Suprapubic skin (tissue), 4 donors: Measurements from ENCODE around the gene GSTA2. TPM values are rescaled to one million over a fixed set of nuclear protein-coding genes. Genes with fewer than 3 reads are reported as not detected.
"Not testable (repeated sequence)": the region's sequence is repeated elsewhere in the genome, so short reads cannot be mapped to it uniquely, and the experiment has no call there.

ENCODE experiments used
- DNase-seq, 2 donors: peaks; one replicate each; pipeline ENCODE4 v3.0.0-alpha.2; 2019; ENCODE audit warnings: low spot score in 2 of 2
- H3K27ac ChIP-seq: fragments of 200-600 bp; sonication (generic); one replicate; pipeline ENCODE4 v1.5.1; 2019
- H3K27me3 ChIP-seq: fragments of 200-600 bp; sonication (generic); one replicate; pipeline ENCODE4 v1.5.1; 2019
- H3K36me3 ChIP-seq: fragments of 200-600 bp; sonication (generic); one replicate; pipeline ENCODE4 v1.5.1; 2019
- H3K4me1 ChIP-seq: fragments of 200-600 bp; sonication (generic); one replicate; pipeline ENCODE4 v1.5.1; 2019
- H3K4me3 ChIP-seq: fragments of 200-600 bp; sonication (generic); one replicate; pipeline ENCODE4 v1.5.1; 2019; ENCODE audit warnings: mild to moderate bottlenecking
- H3K9me3 ChIP-seq: fragments of 200-600 bp; sonication (generic); one replicate; pipeline ENCODE4 v1.5.1; 2019
- EP300 ChIP-seq: sonication (generic); formaldehyde crosslinking; IDR thresholded peaks from one replicate; pipeline ENCODE4 v1.6.1; 2017; ENCODE audit warnings: antibody characterized with exemption
- POLR2A ChIP-seq, 2 donors: fragments of 450-650 bp; IDR thresholded peaks; one replicate each; pipeline ENCODE4 v1.6.1; 2017; ENCODE audit warnings: antibody characterized with exemption in 2 of 2, mild to moderate bottlenecking in 2 of 2, moderate library complexity in 2 of 2
- POLR2AphosphoS5 ChIP-seq, 3 donors: sonication (generic); formaldehyde crosslinking; IDR thresholded peaks; one replicate each; pipeline ENCODE4 v1.6.1; 2017; ENCODE audit warnings: antibody characterized with exemption in 3 of 3
- WGBS: methylation state at CpG from one replicate; pipeline ENCODE4 v1.1.5; 2018; 5-methylcytosine and 5-hydroxymethylcytosine counted together
- total RNA-seq, 4 donors: library from RNA; depleted of rRNA; stranded (reverse); fragments of >200 nt; gene quantifications; one replicate each; pipeline ENCODE4 v1.1.0, GENCODE V29; 2016
- TF ChIP-seq, protein P1 (sequence below), 2 donors: fragments of 200-600 bp in 1 of 2; fragments of 450-650 bp in 1 of 2; sonication (generic) in 1 of 2; IDR thresholded peaks; one replicate each; pipeline ENCODE4 v1.5.1; 2016 to 2019; ENCODE audit warnings: antibody characterized with exemption in 2 of 2, mild to moderate bottlenecking in 1 of 2, moderate library complexity in 1 of 2

GSTA2 gene
- total RNA-seq, 4 donors from 2014 or later, result not detected

DNA sequence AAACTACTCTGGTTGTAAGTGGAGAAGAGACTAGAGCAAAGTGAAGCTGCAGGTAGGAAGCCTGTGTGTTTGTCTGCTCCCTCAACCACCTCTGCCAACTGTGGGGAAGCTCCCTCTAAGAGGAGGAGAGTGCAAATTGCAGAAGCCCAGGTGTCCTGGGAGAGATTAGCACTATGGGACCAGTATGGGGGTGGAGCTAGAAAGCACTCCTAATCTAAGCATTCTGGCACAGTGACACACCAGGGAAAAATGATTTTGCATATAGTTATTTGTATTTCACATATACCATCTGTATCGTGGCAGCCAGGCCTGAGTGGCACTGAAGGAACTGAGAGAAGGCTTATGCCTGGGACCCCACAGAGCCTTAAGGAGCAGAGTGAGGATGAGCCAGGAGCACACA lies 27.6 kb upstream of the GSTA2 start:
- H3K9me3 ChIP-seq, result no peaks in the 10 kb centered on the region
- no peaks in the 10 kb centered on the region for H3K27me3 ChIP-seq
- no peaks in the 10 kb centered on the region for H3K4me1 ChIP-seq
- no peak overlapping the region for H3K27ac ChIP-seq
- no peak overlapping the region for H3K4me3 ChIP-seq
- 0% methylated on average over 1 of the region's 1 CpG for WGBS
- TF ChIP-seq POLR2AphosphoS5 (IDR thresholded peaks at IDR 0.05) (no peak), EP300 (no peak), POLR2A (IDR thresholded peaks at IDR 0.05) (no peak)
- TF ChIP-seq, protein P1, sequence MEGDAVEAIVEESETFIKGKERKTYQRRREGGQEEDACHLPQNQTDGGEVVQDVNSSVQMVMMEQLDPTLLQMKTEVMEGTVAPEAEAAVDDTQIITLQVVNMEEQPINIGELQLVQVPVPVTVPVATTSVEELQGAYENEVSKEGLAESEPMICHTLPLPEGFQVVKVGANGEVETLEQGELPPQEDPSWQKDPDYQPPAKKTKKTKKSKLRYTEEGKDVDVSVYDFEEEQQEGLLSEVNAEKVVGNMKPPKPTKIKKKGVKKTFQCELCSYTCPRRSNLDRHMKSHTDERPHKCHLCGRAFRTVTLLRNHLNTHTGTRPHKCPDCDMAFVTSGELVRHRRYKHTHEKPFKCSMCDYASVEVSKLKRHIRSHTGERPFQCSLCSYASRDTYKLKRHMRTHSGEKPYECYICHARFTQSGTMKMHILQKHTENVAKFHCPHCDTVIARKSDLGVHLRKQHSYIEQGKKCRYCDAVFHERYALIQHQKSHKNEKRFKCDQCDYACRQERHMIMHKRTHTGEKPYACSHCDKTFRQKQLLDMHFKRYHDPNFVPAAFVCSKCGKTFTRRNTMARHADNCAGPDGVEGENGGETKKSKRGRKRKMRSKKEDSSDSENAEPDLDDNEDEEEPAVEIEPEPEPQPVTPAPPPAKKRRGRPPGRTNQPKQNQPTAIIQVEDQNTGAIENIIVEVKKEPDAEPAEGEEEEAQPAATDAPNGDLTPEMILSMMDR (IDR thresholded peaks at IDR 0.05), result no peak
- H3K36me3 ChIP-seq, result no peaks in the 10 kb centered on the region
- no peak for DNase-seq

DNA sequence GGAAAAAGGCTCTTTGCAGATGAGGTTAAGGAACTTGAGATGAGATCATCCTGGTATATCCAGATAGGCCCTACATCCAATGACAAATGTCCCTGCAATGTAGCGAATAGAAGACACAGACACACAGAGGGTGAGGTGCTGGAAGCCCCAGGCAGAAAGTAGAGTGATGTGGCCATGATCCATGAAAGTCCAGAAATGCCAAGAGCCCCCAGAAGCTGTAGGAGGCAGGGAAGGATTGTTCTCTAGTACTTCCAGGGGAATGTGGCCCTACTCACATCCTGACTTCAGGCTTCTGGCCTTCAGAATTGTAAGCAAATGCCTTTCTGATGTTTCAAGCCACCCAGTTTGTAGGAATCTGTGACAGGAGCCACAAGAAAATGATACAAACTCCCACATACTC lies 26.4 kb upstream of the GSTA2 start:
- not testable (repeated sequence) for H3K4me3 ChIP-seq, H3K4me1 ChIP-seq, H3K27ac ChIP-seq, H3K9me3 ChIP-seq, H3K36me3 ChIP-seq, H3K27me3 ChIP-seq, DNase-seq
- 100% methylated on average over 1 of the region's 1 CpG for WGBS

DNA sequence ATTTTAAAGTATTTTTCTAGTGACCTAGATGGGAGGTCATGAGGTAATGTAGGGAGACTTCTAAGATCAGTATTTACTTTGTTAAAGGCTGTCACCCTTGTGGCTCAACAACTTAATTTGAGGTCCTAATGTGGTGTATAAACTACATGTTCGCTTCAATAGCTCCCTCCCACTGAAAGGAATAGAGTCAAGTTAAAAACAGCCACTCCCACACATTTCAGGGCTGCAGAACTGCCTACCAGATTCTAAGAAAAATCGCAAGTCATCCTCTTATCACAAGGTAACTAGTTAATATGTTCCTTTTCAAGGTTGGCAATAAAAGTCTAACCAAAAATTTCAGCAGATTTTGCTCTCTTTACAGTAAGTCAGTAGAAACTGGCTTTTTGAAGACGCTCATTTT lies 25.2 kb upstream of the GSTA2 start:
- no peaks in the 10 kb centered on the region for H3K4me1 ChIP-seq
- no peak overlapping the region for H3K4me3 ChIP-seq
- no peaks in the 10 kb centered on the region for H3K9me3 ChIP-seq
- no peak for DNase-seq
- WGBS, result 58% methylated on average over 3 of the region's 3 CpGs
- H3K27me3 ChIP-seq, result no peaks in the 10 kb centered on the region
- TF ChIP-seq, protein P1 (IDR thresholded peaks at IDR 0.05), result no peak
- TF ChIP-seq POLR2A (IDR thresholded peaks at IDR 0.05) (no peak), POLR2AphosphoS5 (IDR thresholded peaks at IDR 0.05) (no peak), EP300 (no peak)
- H3K36me3 ChIP-seq, result no peaks in the 10 kb centered on the region
- H3K27ac ChIP-seq, result no peak overlapping the region

DNA sequence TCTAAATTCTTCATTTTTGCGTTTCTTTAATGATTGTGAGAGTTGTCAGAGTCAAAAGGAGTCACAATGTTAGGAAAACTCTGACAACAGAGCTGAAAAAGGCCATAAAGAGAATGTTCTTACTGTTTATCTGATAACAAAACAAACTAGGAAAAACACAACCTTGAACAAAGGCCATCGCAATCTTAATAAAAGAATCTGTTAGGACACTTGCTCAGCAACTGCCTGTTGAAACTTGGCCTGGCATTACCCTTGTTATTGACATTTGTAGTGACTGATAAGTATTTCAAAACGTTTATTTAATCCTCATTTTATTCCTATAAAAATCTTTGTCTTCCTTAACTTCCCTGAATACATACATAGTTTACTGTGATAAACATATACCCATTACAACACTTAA lies 24.6 kb upstream of the GSTA2 start:
- 54% methylated on average over 3 of the region's 3 CpGs for WGBS

DNA sequence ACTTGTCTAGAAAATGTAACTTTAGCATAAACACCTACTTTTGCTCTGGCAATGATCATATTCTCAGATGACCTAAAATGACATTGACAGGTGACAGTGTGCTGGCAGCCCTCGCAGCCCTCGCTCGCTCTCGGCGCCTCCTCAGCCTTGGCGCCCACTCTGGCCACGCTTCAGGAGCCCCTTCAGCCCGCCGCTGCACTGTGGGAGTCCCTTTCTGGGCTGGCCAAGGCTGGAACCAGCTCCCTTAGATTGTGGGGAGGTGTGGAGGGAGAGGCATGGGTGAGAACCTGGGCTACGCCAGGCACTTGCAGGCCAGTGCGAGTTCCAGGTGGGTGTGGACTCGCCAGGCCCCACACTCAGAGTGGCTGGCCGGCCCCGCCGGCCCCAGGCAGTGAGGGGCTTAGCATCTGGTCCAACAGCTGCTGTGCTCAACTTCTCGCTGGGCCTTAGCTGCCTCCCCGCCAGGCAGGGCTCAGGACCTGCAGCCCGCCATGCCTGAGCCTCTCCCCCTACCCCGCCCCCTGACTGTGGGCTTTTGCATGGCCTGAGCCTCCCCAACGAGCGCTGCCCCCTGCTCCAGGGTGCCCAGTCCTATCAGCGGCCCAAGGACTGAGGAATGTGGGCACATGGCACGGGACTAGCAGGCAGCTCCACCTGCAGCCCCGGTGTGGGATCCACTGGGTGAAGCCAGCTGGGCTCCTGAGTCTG lies 23.1 kb upstream of the GSTA2 start:
- no peaks in the 10 kb centered on the region for H3K36me3 ChIP-seq
- no peak for DNase-seq
- no peaks in the 10 kb centered on the region for H3K27me3 ChIP-seq
- no peaks in the 10 kb centered on the region for H3K9me3 ChIP-seq
- WGBS, result 98% methylated on average over 16 of the region's 24 CpGs
- H3K4me3 ChIP-seq, result no peak overlapping the region
- no peaks in the 10 kb centered on the region for H3K4me1 ChIP-seq
- TF ChIP-seq POLR2A (IDR thresholded peaks at IDR 0.05) (no peak), POLR2AphosphoS5 (IDR thresholded peaks at IDR 0.05) (no peak), EP300 (no peak)
- no peak overlapping the region for H3K27ac ChIP-seq

More for the DNA sequence above, 24.6 kb upstream of the GSTA2 start:
- H3K9me3 ChIP-seq, result no peaks in the 10 kb centered on the region
- H3K27me3 ChIP-seq, result no peaks in the 10 kb centered on the region
- no peak overlapping the region for H3K4me3 ChIP-seq
- no peak for DNase-seq
- TF ChIP-seq POLR2A (IDR thresholded peaks at IDR 0.05) (no peak), POLR2AphosphoS5 (IDR thresholded peaks at IDR 0.05) (no peak), EP300 (no peak)
- TF ChIP-seq, protein P1 (IDR thresholded peaks at IDR 0.05), result no peak
- H3K27ac ChIP-seq, result no peak overlapping the region
- no peaks in the 10 kb centered on the region for H3K36me3 ChIP-seq
- no peaks in the 10 kb centered on the region for H3K4me1 ChIP-seq

DNA sequence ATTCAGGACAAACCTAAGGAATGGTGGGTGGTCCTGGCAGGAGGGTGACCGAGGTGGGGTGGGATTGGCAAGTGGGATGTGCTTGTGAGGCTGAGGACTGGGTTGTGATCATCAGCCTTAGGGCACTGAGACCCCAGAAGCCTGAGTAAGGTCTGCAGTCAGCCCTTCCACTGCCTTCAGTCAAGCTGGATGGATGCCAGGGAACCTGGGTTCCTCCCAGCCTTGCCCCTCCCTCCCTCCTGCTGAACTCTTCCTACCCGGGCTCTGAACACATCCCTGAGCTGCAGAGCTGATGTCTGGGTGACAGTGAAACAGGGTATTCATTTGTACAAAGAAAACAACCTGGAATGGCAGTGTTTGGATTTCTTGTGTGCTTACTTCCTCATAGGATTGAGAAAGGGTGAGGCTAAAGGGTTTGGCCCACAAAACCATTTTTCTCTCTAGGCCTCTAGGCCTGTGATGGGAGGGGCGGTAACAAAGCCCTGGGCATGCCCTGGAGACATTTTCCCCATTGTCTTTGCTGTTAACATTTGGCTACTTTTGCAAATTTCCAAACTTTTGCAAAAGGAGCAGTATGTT lies 19.5 kb upstream of the GSTA2 start:
- not testable (repeated sequence) for H3K4me1 ChIP-seq, H3K36me3 ChIP-seq, DNase-seq, H3K9me3 ChIP-seq, H3K4me3 ChIP-seq, H3K27ac ChIP-seq, H3K27me3 ChIP-seq
- WGBS, result 10% methylated on average over 3 of the region's 3 CpGs

DNA sequence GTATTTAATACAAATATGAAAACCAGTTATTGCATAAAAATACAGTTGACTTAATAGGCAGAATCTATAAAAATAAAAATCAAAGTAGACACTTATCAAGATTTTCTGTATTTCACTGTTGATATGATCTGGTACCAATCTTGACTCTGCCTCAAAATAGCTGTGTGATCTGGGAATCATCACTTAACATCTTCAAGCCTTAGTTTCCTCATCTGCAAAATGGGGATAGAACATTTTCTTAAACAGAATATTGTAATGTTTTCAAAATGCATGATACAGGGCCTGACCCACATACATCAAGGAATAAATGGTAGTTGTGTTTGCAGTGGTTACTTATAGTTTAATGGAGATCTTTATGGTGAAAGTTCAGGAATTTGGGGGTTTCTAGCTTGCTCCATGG lies 18.9 kb upstream of the GSTA2 start:
- not testable (repeated sequence) for H3K36me3 ChIP-seq, DNase-seq, H3K27me3 ChIP-seq, H3K9me3 ChIP-seq, H3K4me1 ChIP-seq, H3K4me3 ChIP-seq, H3K27ac ChIP-seq
